HepG2 (cell line): ENCODE data around the gene SEMA3F. TPM values are rescaled to one million over a fixed set of nuclear protein-coding genes. Genes with fewer than 3 reads are reported as not detected.

ENCODE experiments used
- ATAC-seq: fragments of 200-7000 bp; cut with Tn5 transposase; 3 replicates; pipeline ENCODE4 v1.9.1; 2020; ENCODE audit warnings: mild to moderate bottlenecking, moderate library complexity
- BruUV-seq: library from RNA; stranded (reverse); fragments of 400-500 nt; replicated peaks from 2 replicates; lab custom pipeline; 2021; lab: Mats Ljungman, UMichigan
- CTCF ChIA-PET: fragments of 300-600 bp; formaldehyde crosslinking; extraction: SDS; loops from one replicate; lab custom pipeline; 2021; ENCODE audit warnings: low total read pairs, inconsistent platforms, low intra/inter-chr PET ratio; lab: Yijun Ruan, JAX
- POLR2A ChIA-PET: fragments of 350-600 bp; sonication (Branson Sonifier 250); formaldehyde crosslinking; loops from one replicate; lab custom pipeline; 2020; ENCODE audit warnings: antibody characterized with exemption, inconsistent platforms; lab: Yijun Ruan, JAX
- DNase-seq: peaks from one replicate; pipeline ENCODE4 v3.0.0-alpha.2; 2015; ENCODE audit warnings: low spot score
- FAIRE-seq: peaks from 3 replicates; lab custom pipeline; 2011; peaks lifted over from hg19 to GRCh38; lab: Jason Lieb, UNC
- H2AFZ ChIP-seq: one replicate; pipeline ENCODE4 v1.6.1; 2011; ENCODE audit warnings: low read length, inconsistent platforms
- H3K27ac ChIP-seq: fragments of 300-600 bp; 3 replicates; pipeline ENCODE4 v1.8.0; 2011; ENCODE audit warnings: mixed run types, mild to moderate bottlenecking, mixed read lengths, low read length, inconsistent platforms; ENCODE audit not compliant: insufficient read depth; ENCODE audit errors: extremely low read length
- H3K27me3 ChIP-seq, 2 experiments: fragments of 200-600 bp in 1 of 2; 2 replicates in 1 of 2; 3 replicates in 1 of 2; pipeline versions ENCODE4 v1.6.0 to v1.8.0; 2011; ENCODE audit warnings: low read length in 2 of 2, mild to moderate bottlenecking in 2 of 2, moderate library complexity in 2 of 2, inconsistent platforms in 1 of 2; ENCODE audit not compliant: insufficient read depth in 2 of 2, control insufficient read depth in 1 of 2
- H3K36me3 ChIP-seq, 2 experiments: fragments of 200-600 bp in 1 of 2; replicated peaks in 1 of 2; 2 replicates in 1 of 2; 3 replicates in 1 of 2; pipeline versions ENCODE4 v1.5.1 to v1.8.0; 2011; ENCODE audit warnings: low read length in 2 of 2, inconsistent platforms in 1 of 2; ENCODE audit not compliant: insufficient read depth in 2 of 2, control insufficient read depth in 1 of 2
- H3K4me1 ChIP-seq: 2 replicates; pipeline ENCODE4 v1.5.1; 2012; ENCODE audit warnings: low read length, inconsistent platforms; ENCODE audit not compliant: insufficient read depth
- H3K4me2 ChIP-seq: 2 replicates; pipeline ENCODE4 v1.6.0; 2011; ENCODE audit warnings: low read depth, low read length, inconsistent platforms
- H3K4me3 ChIP-seq, 3 experiments: fragments of 200-600 bp in 1 of 3; sonication (generic), shearing (Covaris generic) in 1 of 3; replicated peaks in 1 of 3; 2 replicates each; pipeline ENCODE4 v1.5.1; 2011 to 2016; ENCODE audit warnings: low read length in 3 of 3, inconsistent platforms in 2 of 3, low read depth in 2 of 3, mild to moderate bottlenecking in 2 of 3, control low read depth in 1 of 3, mixed read lengths in 1 of 3; ENCODE audit not compliant: insufficient read depth in 1 of 3
- H3K79me2 ChIP-seq: one replicate; pipeline ENCODE4 v1.6.1; 2011; ENCODE audit warnings: low read length, inconsistent platforms; ENCODE audit not compliant: insufficient read depth
- H3K9ac ChIP-seq: 2 replicates; pipeline ENCODE4 v1.6.0; 2011; ENCODE audit warnings: mild to moderate bottlenecking, low read depth, low read length, inconsistent platforms; ENCODE audit not compliant: insufficient read depth
- H3K9me3 ChIP-seq: 2 replicates; pipeline ENCODE4 v1.5.1; 2012; ENCODE audit warnings: mild to moderate bottlenecking, low read length
- H4K20me1 ChIP-seq: 2 replicates; pipeline ENCODE4 v1.6.0; 2011; ENCODE audit warnings: inconsistent platforms, mild to moderate bottlenecking, low read length, moderate library complexity; ENCODE audit not compliant: insufficient read depth
- CSRNP2 ChIP-seq: sonication (generic); formaldehyde crosslinking; conservative IDR thresholded peaks from 2 replicates; pipeline ENCODE4 v1.8.0; 2022; ENCODE audit warnings: low read depth, missing genetic modification reagents
- JDP2 ChIP-seq: sonication (generic); formaldehyde crosslinking; IDR thresholded peaks from 2 replicates; pipeline ENCODE4 v1.8.1; 2022; ENCODE audit warnings: missing genetic modification reagents, borderline replicate concordance
- KDM4B ChIP-seq: sonication (generic); formaldehyde crosslinking; IDR thresholded peaks from 2 replicates; pipeline ENCODE4 v1.4.0; 2020; ENCODE audit warnings: missing genetic modification reagents
- MTF2 ChIP-seq: sonication (generic); formaldehyde crosslinking; IDR thresholded peaks from 2 replicates; pipeline ENCODE4 v1.5.0; 2020; ENCODE audit warnings: missing genetic modification reagents, borderline replicate concordance
- ZNF614 ChIP-seq: IDR thresholded peaks from 2 replicates; pipeline ENCODE4 v1.6.1; 2018; ENCODE audit warnings: missing biosample characterization, missing genetic modification reagents, inconsistent platforms, borderline replicate concordance
- ZNF768 ChIP-seq: sonication (generic); formaldehyde crosslinking; IDR thresholded peaks from 2 replicates; pipeline ENCODE4 v1.4.0; 2020; ENCODE audit warnings: missing genetic modification reagents
- WGBS: methylation state at CpG from one replicate; pipeline ENCODE4 v1.1.6; 2017; ENCODE audit warnings: low lambda C conversion rate; 5-methylcytosine and 5-hydroxymethylcytosine counted together
- in situ Hi-C: cut with HindIII; loops from 2 replicates; pipeline ENCODE4 v1.10.0; 2017; ENCODE audit warnings: low pct_unique_long_range_greater_than_20kb; ENCODE audit not compliant: extremely low pct_ligation_motif_present
- intact Hi-C: fragments of 100-400 bp; cut with micrococcal nuclease; formaldehyde crosslinking; loops from one replicate; pipeline ENCODE4 v1.10.0; 2022; ENCODE audit not compliant: unreplicated experiment
- polyA plus RNA-seq, 8 experiments: library from polyadenylated mRNA; depleted of rRNA in 3 of 8; stranded (reverse) in 7 of 8; unstranded in 1 of 8; fragments of >200 nt; fragmentation: Illumina TruSeq in 4 of 8; extraction: Trizol in 4 of 8; gene quantifications; 2 replicates each; pipeline versions ENCODE4 v1.2.1 to v1.2.3, GENCODE V29; 2011 to 2016; ENCODE audit warnings: low read depth in 4 of 8, missing spikeins in 1 of 8, mixed read lengths in 1 of 8; ENCODE audit not compliant: insufficient read depth in 1 of 8
- total RNA-seq, 5 experiments: library from RNA; depleted of rRNA; stranded (reverse); fragments of >200 nt; fragmentation: Illumina TruSeq; extraction: Trizol; gene quantifications; 2 replicates each; pipeline ENCODE4 v1.2.3, GENCODE V29; 2016; ENCODE audit warnings: low read depth in 1 of 5
- TF ChIP-seq, protein P1 (sequence below): sonication (generic); formaldehyde crosslinking; conservative IDR thresholded peaks from 2 replicates; pipeline ENCODE4 v1.8.1; 2023; ENCODE audit warnings: missing genetic modification reagents
- TF ChIP-seq, protein P2 (sequence below): sonication (generic); formaldehyde crosslinking; IDR thresholded peaks from 2 replicates; pipeline ENCODE4 v1.4.0; 2020; ENCODE audit warnings: missing genetic modification reagents

The SEMA3F gene
- total and polyA plus RNA-seq, 2 of the 13 experiments (the other 11 are each of a cell fraction or from before 2014, with no cell fraction given) = 7.6 to 17.2 TPM

DNA sequence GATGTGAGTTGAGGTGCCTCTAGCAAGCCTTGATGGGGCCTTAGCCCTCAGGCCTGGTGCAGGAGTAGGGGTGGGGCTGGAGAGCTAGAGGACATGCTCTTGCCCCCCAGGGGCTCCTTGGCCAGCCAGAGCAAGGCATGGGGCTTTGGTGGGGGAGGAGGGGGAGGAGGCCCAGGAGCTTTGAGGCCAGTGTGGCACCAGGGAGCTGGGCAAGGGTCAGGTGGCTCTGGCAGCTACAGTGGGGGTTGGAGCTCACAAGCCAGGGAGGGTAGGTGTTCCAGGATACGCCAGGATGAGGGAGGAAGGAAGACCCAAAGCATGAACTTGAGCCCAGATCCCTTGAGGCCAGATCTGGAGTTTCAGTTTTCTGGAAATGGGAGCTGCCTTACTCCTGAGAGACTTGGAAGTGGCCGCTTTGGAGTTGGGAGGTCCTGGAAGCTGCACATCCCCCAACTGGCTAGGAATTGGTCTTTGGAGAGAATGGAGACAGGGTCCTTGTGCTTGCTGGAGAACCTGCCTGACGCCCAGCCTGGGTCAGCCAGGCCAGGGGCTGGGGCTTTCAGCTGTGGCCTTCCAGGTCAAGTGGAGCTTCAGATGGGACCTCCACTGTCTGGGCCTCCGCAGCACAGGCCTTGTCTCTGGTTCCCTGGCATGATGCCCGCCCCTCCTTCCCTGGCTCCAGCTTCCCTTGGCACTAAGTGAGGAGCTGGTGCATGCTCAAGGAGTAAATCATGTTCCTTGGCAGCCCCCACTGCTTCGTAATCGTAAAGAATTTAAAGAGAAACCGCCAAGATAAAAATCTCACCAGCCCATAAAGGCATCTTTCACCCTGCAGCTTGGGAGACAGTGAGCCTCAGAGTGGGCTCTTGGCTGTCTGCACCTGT, 8.7 kb downstream of the SEMA3F start:
- no peak overlapping the region for H3K4me2 ChIP-seq
- H2AFZ ChIP-seq = no peak overlapping the region
- POLR2A ChIA-PET = interaction anchor here (0.7 to 1.9 kb wide), 3 partner anchors 8 to 32 kb away, joined by 3 to 5 read pairs (median 3); no protein-coding TSS in a partner anchor
- DNase-seq = no peak
- 97% methylated on average over 4 of the region's 8 CpGs for WGBS
- H3K27ac ChIP-seq = no peak overlapping the region
- H3K79me2 ChIP-seq = peaks cover 5% of the 10 kb centered on the region
- TF ChIP-seq CSRNP2 (CRISPR knock-in tag) = no peak
- TF ChIP-seq, all 625 proteins: peak for 0
- no peaks in the 10 kb centered on the region for H3K27me3 ChIP-seq
- in situ Hi-C loops (no loop called here), intact Hi-C loops (no loop called here)
- peaks cover 75% of the 10 kb centered on the region for H3K4me1 ChIP-seq
- H4K20me1 ChIP-seq = no peaks in the 10 kb centered on the region
- BruUV-seq = no TSS peak
- H3K4me3 ChIP-seq = no peak overlapping the region
- H3K9ac ChIP-seq = no peak overlapping the region
- no peak for FAIRE-seq
- ATAC-seq = no peak
- CTCF ChIA-PET = no interaction called here
- H3K9me3 ChIP-seq = no peaks in the 10 kb centered on the region
- H3K36me3 ChIP-seq = peaks cover 0 to 13% of the 10 kb centered on the region in 2 experiments; a peak in 1 of 5 replicates

GRCh38 chr3:50164481-50164880, 9.4 kb downstream of the SEMA3F start:
- no peak overlapping the region for H3K27ac ChIP-seq
- TF ChIP-seq KDM4B (CRISPR knock-in tag) (no peak), ZNF614 (no peak), MTF2 (CRISPR knock-in tag) (no peak), ZNF768 (CRISPR knock-in tag) (peak; percentile 97), JDP2 (CRISPR knock-in tag) (no peak)
- TF ChIP-seq, protein P1, sequence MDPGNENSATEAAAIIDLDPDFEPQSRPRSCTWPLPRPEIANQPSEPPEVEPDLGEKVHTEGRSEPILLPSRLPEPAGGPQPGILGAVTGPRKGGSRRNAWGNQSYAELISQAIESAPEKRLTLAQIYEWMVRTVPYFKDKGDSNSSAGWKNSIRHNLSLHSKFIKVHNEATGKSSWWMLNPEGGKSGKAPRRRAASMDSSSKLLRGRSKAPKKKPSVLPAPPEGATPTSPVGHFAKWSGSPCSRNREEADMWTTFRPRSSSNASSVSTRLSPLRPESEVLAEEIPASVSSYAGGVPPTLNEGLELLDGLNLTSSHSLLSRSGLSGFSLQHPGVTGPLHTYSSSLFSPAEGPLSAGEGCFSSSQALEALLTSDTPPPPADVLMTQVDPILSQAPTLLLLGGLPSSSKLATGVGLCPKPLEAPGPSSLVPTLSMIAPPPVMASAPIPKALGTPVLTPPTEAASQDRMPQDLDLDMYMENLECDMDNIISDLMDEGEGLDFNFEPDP (CRISPR knock-in tag) = 0 out of 2 replicates have a peak, but pooled peaks have one; percentile 42
- TF ChIP-seq, protein P2, sequence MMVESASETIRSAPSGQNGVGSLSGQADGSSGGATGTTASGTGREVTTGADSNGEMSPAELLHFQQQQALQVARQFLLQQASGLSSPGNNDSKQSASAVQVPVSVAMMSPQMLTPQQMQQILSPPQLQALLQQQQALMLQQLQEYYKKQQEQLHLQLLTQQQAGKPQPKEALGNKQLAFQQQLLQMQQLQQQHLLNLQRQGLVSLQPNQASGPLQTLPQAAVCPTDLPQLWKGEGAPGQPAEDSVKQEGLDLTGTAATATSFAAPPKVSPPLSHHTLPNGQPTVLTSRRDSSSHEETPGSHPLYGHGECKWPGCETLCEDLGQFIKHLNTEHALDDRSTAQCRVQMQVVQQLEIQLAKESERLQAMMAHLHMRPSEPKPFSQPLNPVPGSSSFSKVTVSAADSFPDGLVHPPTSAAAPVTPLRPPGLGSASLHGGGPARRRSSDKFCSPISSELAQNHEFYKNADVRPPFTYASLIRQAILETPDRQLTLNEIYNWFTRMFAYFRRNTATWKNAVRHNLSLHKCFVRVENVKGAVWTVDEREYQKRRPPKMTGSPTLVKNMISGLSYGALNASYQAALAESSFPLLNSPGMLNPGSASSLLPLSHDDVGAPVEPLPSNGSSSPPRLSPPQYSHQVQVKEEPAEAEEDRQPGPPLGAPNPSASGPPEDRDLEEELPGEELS (CRISPR knock-in tag) = no peak
- POLR2A ChIA-PET = interaction anchor here (0.8 to 1.9 kb wide), 2 partner anchors 15 to 31 kb away, joined by 3 to 5 read pairs; no protein-coding TSS in a partner anchor
- ATAC-seq (no peak), FAIRE-seq (no peak), DNase-seq (no peak)
- H4K20me1 ChIP-seq = no peaks in the 10 kb centered on the region
- no peak overlapping the region for H3K9ac ChIP-seq
- in situ Hi-C loops = no loop called here
- intact Hi-C loops = no loop called here
- no peak overlapping the region for H2AFZ ChIP-seq
- H3K9me3 ChIP-seq = no peaks in the 10 kb centered on the region
- 33% methylated on average over 1 of the region's 1 CpG for WGBS
- CTCF ChIA-PET = no interaction called here
- BruUV-seq = no TSS peak
- H3K79me2 ChIP-seq = peaks cover 5% of the 10 kb centered on the region
- H3K27me3 ChIP-seq = no peaks in the 10 kb centered on the region
- peaks cover 0 to 13% of the 10 kb centered on the region in 2 experiments; a peak in 1 of 5 replicates for H3K36me3 ChIP-seq
- no peak overlapping the region for H3K4me3 ChIP-seq
- H3K4me1 ChIP-seq = peaks cover 78% of the 10 kb centered on the region
- no peak overlapping the region for H3K4me2 ChIP-seq
